ENCODE results near the gene PXYLP1. TPM values are rescaled to one million over a fixed set of nuclear protein-coding genes. Genes with fewer than 3 reads are reported as not detected.

Gene PXYLP1
- total and polyA plus RNA-seq, 2 donors, result 41.5 to 49.0 TPM

GRCh38 chr3:141326626-141327025 lies 95.0 kb downstream of the PXYLP1 start:
- Histone ChIP-seq H3K27me3 (ENCODE audit: control insufficient read depth in 2 of 2, insufficient read depth in 1 of 2, low read length in 1 of 2) (no peaks in the 10 kb centered on the region), H3K36me3 (ENCODE audit: control insufficient read depth in 2 of 2, insufficient read depth in 2 of 2, low read length in 1 of 2) (no peaks in the 10 kb centered on the region), H3K27ac (ENCODE audit: low read depth in 1 of 2, low read length in 1 of 2) (no peak overlapping the region), H3K4me3 (ENCODE audit: low read length in 2 of 2) (no peak overlapping the region), H3K4me1 (ENCODE audit: control insufficient read depth in 2 of 2, insufficient read depth in 2 of 2, low read length in 2 of 2) (no peaks in the 10 kb centered on the region), H3K9me3 (ENCODE audit: control insufficient read depth in 2 of 2, insufficient read depth in 1 of 2, low read length in 1 of 2) (no peaks in the 10 kb centered on the region)
- no peak for DNase-seq (ENCODE audit: low read depth in 6 of 9, low spot score in 9 of 9)
- WGBS, result 79% methylated on average over 3 of the region's 3 CpGs

- Histone ChIP-seq H3K27ac (ENCODE audit: low read depth in 1 of 2, low read length in 1 of 2) (no peak overlapping the region), H3K4me1 (ENCODE audit: control insufficient read depth in 2 of 2, insufficient read depth in 2 of 2, low read length in 2 of 2) (no peaks in the 10 kb centered on the region), H3K36me3 (ENCODE audit: control insufficient read depth in 2 of 2, insufficient read depth in 2 of 2, low read length in 1 of 2) (no peaks in the 10 kb centered on the region), H3K4me3 (ENCODE audit: low read length in 2 of 2) (no peak overlapping the region), H3K27me3 (ENCODE audit: control insufficient read depth in 2 of 2, insufficient read depth in 1 of 2, low read length in 1 of 2) (no peaks in the 10 kb centered on the region), H3K9me3 (ENCODE audit: control insufficient read depth in 2 of 2, insufficient read depth in 1 of 2, low read length in 1 of 2) (no peaks in the 10 kb centered on the region)
- 93% methylated on average over 7 of the region's 7 CpGs for WGBS
- no peak for DNase-seq (ENCODE audit: low read depth in 6 of 9, low spot score in 9 of 9)
Measured at GRCh38 chr3:141328286-141329166, 96.9 kb downstream of the PXYLP1 start.

DNA sequence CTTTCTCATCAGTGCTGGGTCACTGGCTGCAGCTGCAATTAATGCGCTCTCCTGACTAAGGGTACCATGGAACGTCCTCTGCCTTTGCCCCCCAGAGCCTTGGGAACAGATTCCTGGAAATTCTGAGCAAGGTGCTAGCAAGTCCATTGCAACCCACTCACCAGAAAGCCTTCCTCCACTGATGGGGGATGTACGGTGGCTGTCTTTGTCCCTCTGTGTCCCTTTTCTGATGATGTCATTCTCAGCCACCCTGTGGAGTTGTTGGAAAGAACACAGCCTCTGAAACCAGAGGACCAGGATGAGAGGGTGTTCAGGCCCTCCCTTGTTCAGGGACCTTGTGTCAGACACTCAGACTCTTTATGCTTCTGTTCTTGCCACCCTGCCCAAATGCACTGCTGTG lies 98.6 kb downstream of the PXYLP1 start:
- H3K27ac ChIP-seq (ENCODE audit: low read depth in 1 of 2, low read length in 1 of 2), result no peak overlapping the region
- WGBS, result 99% methylated on average over 3 of the region's 3 CpGs
- no peak for DNase-seq (ENCODE audit: low read depth in 6 of 9, low spot score in 9 of 9)
- H3K4me1 ChIP-seq (ENCODE audit: control insufficient read depth in 2 of 2, insufficient read depth in 2 of 2, low read length in 2 of 2), result no peaks in the 10 kb centered on the region
- H3K4me3 ChIP-seq (ENCODE audit: low read length in 2 of 2), result no peak overlapping the region
- H3K27me3 ChIP-seq (ENCODE audit: control insufficient read depth in 2 of 2, insufficient read depth in 1 of 2, low read length in 1 of 2), result no peaks in the 10 kb centered on the region
- H3K9me3 ChIP-seq (ENCODE audit: control insufficient read depth in 2 of 2, insufficient read depth in 1 of 2, low read length in 1 of 2), result no peaks in the 10 kb centered on the region
- H3K36me3 ChIP-seq (ENCODE audit: control insufficient read depth in 2 of 2, insufficient read depth in 2 of 2, low read length in 1 of 2), result no peaks in the 10 kb centered on the region

DNA sequence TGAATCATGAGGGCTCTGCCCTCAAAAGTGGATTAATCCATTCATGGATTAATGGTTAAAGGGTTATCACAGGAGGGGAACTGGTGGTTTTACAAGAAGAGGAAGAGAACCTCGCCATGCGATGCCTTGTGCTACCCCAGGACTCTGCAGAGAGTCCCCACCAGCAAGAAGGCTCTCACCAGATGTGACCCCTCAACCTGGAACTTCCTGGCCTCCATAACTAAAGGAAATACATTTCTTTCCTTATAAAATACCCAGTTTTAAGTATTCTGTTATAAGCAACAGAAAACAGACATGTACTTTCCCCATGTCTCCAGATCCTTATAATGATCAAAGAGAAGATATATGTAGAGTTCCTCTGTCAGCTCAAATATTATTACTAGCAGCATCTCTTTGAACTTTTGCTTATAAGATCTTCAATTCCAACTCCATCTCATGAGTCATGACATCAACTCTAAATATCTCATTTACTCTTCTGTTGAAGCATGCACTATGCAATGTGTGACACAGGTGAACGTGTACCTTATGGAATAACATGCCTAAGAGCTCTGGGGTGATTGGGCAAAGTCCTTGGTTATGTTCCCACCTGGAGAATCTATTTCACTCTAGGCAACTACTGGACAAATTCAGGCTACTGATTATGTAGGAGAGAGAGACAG lies 99.2 kb downstream of the PXYLP1 start:
- Histone ChIP-seq H3K4me1 (ENCODE audit: control insufficient read depth in 2 of 2, insufficient read depth in 2 of 2, low read length in 2 of 2) (no peaks in the 10 kb centered on the region), H3K9me3 (ENCODE audit: control insufficient read depth in 2 of 2, insufficient read depth in 1 of 2, low read length in 1 of 2) (no peaks in the 10 kb centered on the region), H3K4me3 (ENCODE audit: low read length in 2 of 2) (no peak overlapping the region), H3K27me3 (ENCODE audit: control insufficient read depth in 2 of 2, insufficient read depth in 1 of 2, low read length in 1 of 2) (no peaks in the 10 kb centered on the region), H3K36me3 (ENCODE audit: control insufficient read depth in 2 of 2, insufficient read depth in 2 of 2, low read length in 1 of 2) (no peaks in the 10 kb centered on the region), H3K27ac (ENCODE audit: low read depth in 1 of 2, low read length in 1 of 2) (no peak overlapping the region)
- DNase-seq (ENCODE audit: low read depth in 6 of 9, low spot score in 9 of 9), result no peak
- WGBS, result 94% methylated on average over 3 of the region's 3 CpGs

DNA sequence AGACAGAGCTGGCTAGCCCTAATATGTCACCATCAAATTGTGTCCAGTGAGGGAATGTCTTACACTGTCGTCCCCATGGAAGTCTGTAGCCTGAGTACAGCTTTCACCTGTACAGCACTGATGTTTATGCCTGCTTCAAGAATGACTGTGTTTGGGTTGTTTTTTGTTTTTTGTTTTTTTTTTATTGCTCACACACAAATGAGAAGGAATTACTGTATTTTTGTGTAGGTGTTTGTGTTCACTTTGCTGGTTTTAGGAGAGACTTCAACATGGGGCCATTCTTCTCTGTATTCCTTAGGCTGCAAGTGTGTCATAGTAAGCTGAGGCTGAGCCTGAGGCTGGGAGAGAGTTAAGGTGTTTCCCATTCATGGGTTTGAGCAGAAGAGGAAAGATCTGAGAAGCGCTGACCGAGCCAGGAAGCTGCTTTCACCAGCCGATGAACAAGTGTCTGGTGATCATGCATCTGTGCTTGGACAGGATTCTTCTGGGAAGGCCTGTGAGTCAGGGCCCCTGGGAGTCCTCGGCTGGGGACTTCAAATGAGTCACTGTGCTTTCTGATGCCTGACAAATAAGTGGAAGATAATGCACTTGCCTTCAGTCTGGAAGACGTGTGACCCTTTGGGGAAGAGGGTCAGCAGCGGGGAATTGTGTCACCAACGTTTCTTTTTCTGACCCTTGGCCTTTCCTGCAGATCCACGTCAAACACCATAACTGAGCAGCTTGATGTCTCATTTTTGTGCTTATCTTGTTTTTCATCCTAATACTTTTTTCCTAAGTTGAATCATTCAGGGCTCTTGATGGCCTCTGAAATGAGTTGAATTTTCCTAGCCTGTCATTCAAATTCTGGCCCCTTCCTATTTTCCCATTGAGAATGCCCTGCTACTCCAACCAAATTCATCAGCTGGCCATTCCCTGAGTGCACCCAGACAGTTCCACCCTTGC lies 100.0 kb downstream of the PXYLP1 start:
- H3K36me3 ChIP-seq (ENCODE audit: control insufficient read depth in 2 of 2, insufficient read depth in 2 of 2, low read length in 1 of 2), result no peaks in the 10 kb centered on the region
- H3K4me1 ChIP-seq (ENCODE audit: control insufficient read depth in 2 of 2, insufficient read depth in 2 of 2, low read length in 2 of 2), result no peaks in the 10 kb centered on the region
- no peak overlapping the region for H3K27ac ChIP-seq (ENCODE audit: low read depth in 1 of 2, low read length in 1 of 2)
- H3K27me3 ChIP-seq (ENCODE audit: control insufficient read depth in 2 of 2, insufficient read depth in 1 of 2, low read length in 1 of 2), result no peaks in the 10 kb centered on the region
- H3K9me3 ChIP-seq (ENCODE audit: control insufficient read depth in 2 of 2, insufficient read depth in 1 of 2, low read length in 1 of 2), result no peaks in the 10 kb centered on the region
- no peak overlapping the region for H3K4me3 ChIP-seq (ENCODE audit: low read length in 2 of 2)
- no peak for DNase-seq (ENCODE audit: low read depth in 6 of 9, low spot score in 9 of 9)
- 94% methylated on average over 9 of the region's 9 CpGs for WGBS

GRCh38 chr3:141332416-141332815 lies 100.8 kb downstream of the PXYLP1 start:
- Histone ChIP-seq H3K4me1 (ENCODE audit: control insufficient read depth in 2 of 2, insufficient read depth in 2 of 2, low read length in 2 of 2) (no peaks in the 10 kb centered on the region), H3K27ac (ENCODE audit: low read depth in 1 of 2, low read length in 1 of 2) (no peak overlapping the region), H3K36me3 (ENCODE audit: control insufficient read depth in 2 of 2, insufficient read depth in 2 of 2, low read length in 1 of 2) (no peaks in the 10 kb centered on the region), H3K27me3 (ENCODE audit: control insufficient read depth in 2 of 2, insufficient read depth in 1 of 2, low read length in 1 of 2) (no peaks in the 10 kb centered on the region), H3K9me3 (ENCODE audit: control insufficient read depth in 2 of 2, insufficient read depth in 1 of 2, low read length in 1 of 2) (no peaks in the 10 kb centered on the region), H3K4me3 (ENCODE audit: low read length in 2 of 2) (no peak overlapping the region)
- DNase-seq (ENCODE audit: low read depth in 6 of 9, low spot score in 9 of 9), result no peak
- WGBS, result 95% methylated on average over 5 of the region's 5 CpGs

DNA sequence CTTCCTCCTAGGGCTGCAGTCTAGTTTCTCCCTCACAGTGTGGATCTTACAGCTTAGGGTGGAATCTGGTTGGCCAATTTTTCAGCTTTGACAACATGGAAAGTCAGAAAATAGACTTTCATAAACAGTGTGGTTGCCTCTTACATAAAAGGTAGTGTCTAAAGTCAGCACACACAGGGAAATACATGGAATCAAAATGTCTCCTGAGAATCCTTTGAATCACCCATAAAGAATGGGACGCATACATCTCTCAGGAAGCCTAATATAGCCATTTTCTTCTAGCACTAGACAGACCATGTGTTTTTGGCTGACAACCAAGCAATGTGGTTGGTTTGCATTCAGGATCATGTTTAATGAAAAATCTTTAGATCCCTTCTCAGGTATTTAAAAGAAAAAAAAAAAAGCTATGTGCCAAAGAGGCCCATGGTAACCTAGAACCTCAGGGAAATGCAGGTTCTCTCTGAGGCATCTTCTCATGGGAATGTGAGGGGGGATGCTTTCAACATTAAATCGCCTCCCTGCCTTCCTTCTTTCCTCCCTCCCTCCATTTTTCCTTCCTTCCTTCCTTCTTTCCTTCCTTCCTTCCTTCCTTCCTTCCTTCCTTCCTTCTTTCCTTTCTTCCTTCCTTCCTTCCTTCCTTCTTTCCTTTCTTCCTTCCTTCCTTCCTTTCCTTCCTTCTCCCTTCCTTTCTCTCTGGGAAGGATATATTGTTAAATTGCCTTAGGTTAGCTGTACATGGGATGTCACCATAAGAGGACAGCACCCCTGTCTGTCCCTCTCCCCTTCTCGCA lies 102.4 kb downstream of the PXYLP1 start:
- Histone ChIP-seq H3K27me3 (ENCODE audit: control insufficient read depth in 2 of 2, insufficient read depth in 1 of 2, low read length in 1 of 2) (no peaks in the 10 kb centered on the region), H3K4me1 (ENCODE audit: control insufficient read depth in 2 of 2, insufficient read depth in 2 of 2, low read length in 2 of 2) (no peaks in the 10 kb centered on the region), H3K27ac (ENCODE audit: low read depth in 1 of 2, low read length in 1 of 2) (no peak overlapping the region), H3K9me3 (ENCODE audit: control insufficient read depth in 2 of 2, insufficient read depth in 1 of 2, low read length in 1 of 2) (no peaks in the 10 kb centered on the region), H3K36me3 (ENCODE audit: control insufficient read depth in 2 of 2, insufficient read depth in 2 of 2, low read length in 1 of 2) (no peaks in the 10 kb centered on the region), H3K4me3 (ENCODE audit: low read length in 2 of 2) (no peak overlapping the region)
- DNase-seq (ENCODE audit: low read depth in 6 of 9, low spot score in 9 of 9), result no peak
- over 99% methylated on average over 3 of the region's 3 CpGs for WGBS

- no peaks in the 10 kb centered on the region for H3K4me1 ChIP-seq (ENCODE audit: control insufficient read depth in 2 of 2, insufficient read depth in 2 of 2, low read length in 2 of 2)
Measured at GRCh38 chr3:141334627-141335250, 103.1 kb downstream of the PXYLP1 start.

More at GRCh38 chr3:141334627-141335250, 103.1 kb downstream of the PXYLP1 start:
- H3K36me3 ChIP-seq (ENCODE audit: control insufficient read depth in 2 of 2, insufficient read depth in 2 of 2, low read length in 1 of 2), result no peaks in the 10 kb centered on the region
- DNase-seq (ENCODE audit: low read depth in 6 of 9, low spot score in 9 of 9), result no peak
- no peak overlapping the region for H3K4me3 ChIP-seq (ENCODE audit: low read length in 2 of 2)
- no peaks in the 10 kb centered on the region for H3K9me3 ChIP-seq (ENCODE audit: control insufficient read depth in 2 of 2, insufficient read depth in 1 of 2, low read length in 1 of 2)
- no peak overlapping the region for H3K27ac ChIP-seq (ENCODE audit: low read depth in 1 of 2, low read length in 1 of 2)
- no peaks in the 10 kb centered on the region for H3K27me3 ChIP-seq (ENCODE audit: control insufficient read depth in 2 of 2, insufficient read depth in 1 of 2, low read length in 1 of 2)
- WGBS, result 96% methylated on average over 11 of the region's 11 CpGs

Measured in thymus (tissue), 11 donors.